OCI-LY7 (cell line): ENCODE data around the gene FMN2. TPM values are rescaled to one million over a fixed set of nuclear protein-coding genes. Genes with fewer than 3 reads are reported as not detected.

Source experiments
- BruUV-seq: library from RNA; stranded (reverse); fragments of 400-500 nt; replicated peaks from 2 replicates; lab custom pipeline; 2021; lab: Mats Ljungman, UMichigan
- CTCF ChIA-PET: fragments of 300-600 bp; sonication (Branson Sonifier 250); formaldehyde crosslinking; loops from one replicate; lab custom pipeline; 2022; ENCODE audit warnings: antibody characterized with exemption; ENCODE audit not compliant: unreplicated experiment; lab: Charles Lee
- POLR2A ChIA-PET: fragments of 300-600 bp; sonication (Branson Sonifier 250); formaldehyde crosslinking; loops from one replicate; lab custom pipeline; 2022; ENCODE audit warnings: antibody characterized with exemption; lab: Charles Lee
- DNase-seq: peaks from one replicate; pipeline ENCODE4 v3.0.0-alpha.2; 2015; ENCODE audit warnings: low spot score
- H2AFZ ChIP-seq: fragments of 200-600 bp; sonication (generic), shearing (Covaris generic); 2 replicates; pipeline ENCODE4 v1.6.1; 2014; ENCODE audit warnings: mild to moderate bottlenecking, antibody characterized with exemption, low read length, moderate library complexity
- H3K27ac ChIP-seq: fragments of 200-600 bp; sonication (generic); 2 replicates; pipeline ENCODE4 v1.5.1; 2014; ENCODE audit warnings: mixed run types, low read depth, mild to moderate bottlenecking, moderate library complexity, low read length, inconsistent platforms; ENCODE audit not compliant: poor library complexity, severe bottlenecking
- H3K36me3 ChIP-seq: fragments of 200-600 bp; sonication (generic); 2 replicates; pipeline ENCODE4 v1.6.1; 2014; ENCODE audit warnings: mild to moderate bottlenecking, antibody characterized with exemption, low read length, moderate library complexity, mixed read lengths; ENCODE audit not compliant: insufficient read depth
- H3K4me1 ChIP-seq: fragments of 200-600 bp; sonication (generic); 2 replicates; pipeline ENCODE4 v1.5.1; 2014; ENCODE audit warnings: mild to moderate bottlenecking, low read length; ENCODE audit not compliant: insufficient read depth, poor library complexity, severe bottlenecking
- H3K4me2 ChIP-seq: fragments of 200-600 bp; sonication (generic); 2 replicates; pipeline ENCODE4 v1.6.1; 2014; ENCODE audit warnings: mild to moderate bottlenecking, low read length
- H3K4me3 ChIP-seq: fragments of 200-600 bp; sonication (generic); 2 replicates; pipeline ENCODE4 v1.5.1; 2014; ENCODE audit warnings: mild to moderate bottlenecking, low read depth, low read length; ENCODE audit not compliant: poor library complexity, severe bottlenecking
- H3K79me2 ChIP-seq: fragments of 200-600 bp; sonication (generic); 2 replicates; pipeline ENCODE4 v1.6.1; 2016; ENCODE audit warnings: low read depth, mild to moderate bottlenecking, low read length, moderate library complexity, mixed read lengths; ENCODE audit not compliant: insufficient read depth
- H3K9me2 ChIP-seq: fragments of 200-600 bp; sonication (generic); 2 replicates; pipeline ENCODE4 v1.6.1; 2016; ENCODE audit warnings: mild to moderate bottlenecking, low read length, mixed read lengths; ENCODE audit not compliant: insufficient read depth
- H3K9me3 ChIP-seq: fragments of 200-600 bp; sonication (generic); 2 replicates; pipeline ENCODE4 v1.6.1; 2014; ENCODE audit warnings: mild to moderate bottlenecking, mixed run types, low read length, mixed read lengths
- H4K20me1 ChIP-seq: fragments of 200-600 bp; sonication (generic); 2 replicates; pipeline ENCODE4 v1.6.1; 2014; ENCODE audit warnings: mild to moderate bottlenecking, antibody characterized with exemption, low read length, moderate library complexity, mixed read lengths; ENCODE audit not compliant: insufficient read depth
- EZH2phosphoT487 ChIP-seq: fragments of 200-600 bp; sonication (generic); IDR thresholded peaks from 2 replicates; pipeline ENCODE4 v1.6.1; 2018; ENCODE audit warnings: low read depth, borderline replicate concordance, mild to moderate bottlenecking, mixed run types, antibody characterized with exemption, low read length, moderate library complexity, mixed read lengths
- intact Hi-C: fragments of 100-400 bp; cut with micrococcal nuclease; formaldehyde crosslinking; loops from one replicate; pipeline ENCODE4 v1.10.0; 2022; ENCODE audit not compliant: unreplicated experiment
- total RNA-seq, 2 experiments: library from RNA; depleted of rRNA in 1 of 2; stranded (reverse); fragments of >200 nt in 1 of 2; shearing (Covaris generic) in 1 of 2; gene quantifications; 2 replicates each; pipeline ENCODE4 v1.2.3, GENCODE V29; 2014 to 2022
- TF ChIP-seq, protein P1 (sequence below): fragments of 200-600 bp; sonication (generic); conservative IDR thresholded peaks from 2 replicates; pipeline ENCODE4 v1.5.1; 2014; ENCODE audit warnings: mild to moderate bottlenecking, antibody characterized with exemption, low read length, moderate library complexity, mixed read lengths

The FMN2 gene
- total RNA-seq, 2 experiments from 2014 or later, result not detected

GRCh38 chr1:240314845-240315801, 223.4 kb downstream of the FMN2 start:
- Histone ChIP-seq H3K36me3 (no peaks in the 10 kb centered on the region), H3K4me1 (no peaks in the 10 kb centered on the region), H3K79me2 (no peaks in the 10 kb centered on the region), H3K9me3 (no peaks in the 10 kb centered on the region), H3K27ac (no peak overlapping the region), H3K4me3 (no peak overlapping the region), H3K9me2 (no peaks in the 10 kb centered on the region), H3K4me2 (no peak overlapping the region), H2AFZ (no peak overlapping the region), H4K20me1 (no peaks in the 10 kb centered on the region)
- CTCF ChIA-PET, result no interaction called here
- POLR2A ChIA-PET, result no interaction called here
- no peak for TF ChIP-seq EZH2phosphoT487
- TF ChIP-seq, protein P1, sequence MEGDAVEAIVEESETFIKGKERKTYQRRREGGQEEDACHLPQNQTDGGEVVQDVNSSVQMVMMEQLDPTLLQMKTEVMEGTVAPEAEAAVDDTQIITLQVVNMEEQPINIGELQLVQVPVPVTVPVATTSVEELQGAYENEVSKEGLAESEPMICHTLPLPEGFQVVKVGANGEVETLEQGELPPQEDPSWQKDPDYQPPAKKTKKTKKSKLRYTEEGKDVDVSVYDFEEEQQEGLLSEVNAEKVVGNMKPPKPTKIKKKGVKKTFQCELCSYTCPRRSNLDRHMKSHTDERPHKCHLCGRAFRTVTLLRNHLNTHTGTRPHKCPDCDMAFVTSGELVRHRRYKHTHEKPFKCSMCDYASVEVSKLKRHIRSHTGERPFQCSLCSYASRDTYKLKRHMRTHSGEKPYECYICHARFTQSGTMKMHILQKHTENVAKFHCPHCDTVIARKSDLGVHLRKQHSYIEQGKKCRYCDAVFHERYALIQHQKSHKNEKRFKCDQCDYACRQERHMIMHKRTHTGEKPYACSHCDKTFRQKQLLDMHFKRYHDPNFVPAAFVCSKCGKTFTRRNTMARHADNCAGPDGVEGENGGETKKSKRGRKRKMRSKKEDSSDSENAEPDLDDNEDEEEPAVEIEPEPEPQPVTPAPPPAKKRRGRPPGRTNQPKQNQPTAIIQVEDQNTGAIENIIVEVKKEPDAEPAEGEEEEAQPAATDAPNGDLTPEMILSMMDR, result no peak
- BruUV-seq, result no TSS peak
- no peak for DNase-seq
- intact Hi-C loops, result no loop called here

GRCh38 chr1:240319998-240320397, 228.3 kb downstream of the FMN2 start:
- H2AFZ ChIP-seq, result no peak overlapping the region
- H3K9me3 ChIP-seq, result no peaks in the 10 kb centered on the region
- TF ChIP-seq, protein P1, result no peak
- TF ChIP-seq EZH2phosphoT487, result no peak
- CTCF ChIA-PET, result no interaction called here
- no peak overlapping the region for H3K4me3 ChIP-seq
- H3K36me3 ChIP-seq, result no peaks in the 10 kb centered on the region
- intact Hi-C loops, result no loop called here
- H3K9me2 ChIP-seq, result no peaks in the 10 kb centered on the region
- POLR2A ChIA-PET, result no interaction called here
- no peaks in the 10 kb centered on the region for H4K20me1 ChIP-seq
- H3K4me2 ChIP-seq, result no peak overlapping the region
- BruUV-seq, result no TSS peak
- no peaks in the 10 kb centered on the region for H3K4me1 ChIP-seq
- no peaks in the 10 kb centered on the region for H3K79me2 ChIP-seq
- H3K27ac ChIP-seq, result no peak overlapping the region
- DNase-seq, result no peak

DNA sequence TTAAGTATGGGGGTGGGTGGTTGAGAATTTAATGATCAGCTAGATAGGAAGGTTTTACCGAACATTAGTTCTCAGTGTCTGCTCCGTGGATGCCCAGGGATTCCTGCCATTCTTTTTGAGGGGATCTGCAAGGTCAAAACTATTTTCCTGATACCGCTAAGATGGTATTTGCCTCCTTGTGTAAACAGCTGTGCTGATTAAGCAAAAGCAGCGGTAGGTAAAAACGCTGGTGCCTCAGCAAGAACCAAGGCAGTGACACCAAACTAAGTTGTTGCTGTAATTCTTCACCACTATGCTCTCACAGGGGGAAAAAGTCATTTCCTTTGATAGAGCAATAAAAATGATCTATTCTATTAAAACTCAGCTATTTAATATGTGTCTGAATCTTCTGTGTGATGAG, 229.0 kb downstream of the FMN2 start:
- Histone ChIP-seq H3K9me2 (no peaks in the 10 kb centered on the region), H3K4me1 (no peaks in the 10 kb centered on the region), H2AFZ (no peak overlapping the region), H3K4me3 (no peak overlapping the region), H3K27ac (no peak overlapping the region), H4K20me1 (no peaks in the 10 kb centered on the region), H3K4me2 (no peak overlapping the region), H3K79me2 (no peaks in the 10 kb centered on the region), H3K9me3 (no peaks in the 10 kb centered on the region), H3K36me3 (no peaks in the 10 kb centered on the region)
- POLR2A ChIA-PET, result interaction anchor here (0.6 kb wide), 1 partner anchor 25 kb away, joined by 3 read pairs; no protein-coding TSS in a partner anchor
- no TSS peak for BruUV-seq
- intact Hi-C loops, result no loop called here
- CTCF ChIA-PET, result no interaction called here
- TF ChIP-seq EZH2phosphoT487, result no peak
- TF ChIP-seq, protein P1, result no peak
- DNase-seq, result no peak
